Psoas muscle (tissue), 8 donors: ENCODE results near the gene MALRD1. TPM values are rescaled to one million over a fixed set of nuclear protein-coding genes. Genes with fewer than 3 reads are reported as not detected.

ENCODE experiments used
- ATAC-seq, 4 donors: fragments of 200-7000 bp; cut with Tn5 transposase; one replicate each; pipeline ENCODE4 v1.9.1; 2020; ENCODE audit warnings: moderate library complexity in 3 of 4, mild to moderate bottlenecking in 2 of 4
- DNase-seq, 2 donors: peaks; one replicate each; pipeline ENCODE4 v3.0.0-alpha.2; 2020
- H3K27ac ChIP-seq: fragments of 200-600 bp; one replicate; pipeline ENCODE4 v1.8.0; 2022
- H3K27me3 ChIP-seq, 3 donors: fragments of 200-600 bp in 1 of 3; one replicate each; pipeline versions ENCODE4 v1.6.1 to v1.8.0; 2013 to 2022; ENCODE audit warnings: low read length in 2 of 3, mild to moderate bottlenecking in 2 of 3, moderate library complexity in 1 of 3; ENCODE audit not compliant: insufficient read depth in 3 of 3
- H3K36me3 ChIP-seq, 2 donors: fragments of 200-600 bp in 1 of 2; one replicate each; pipeline versions ENCODE4 v1.6.1 to v1.8.0; 2013 to 2022; ENCODE audit warnings: low read depth in 1 of 2, mild to moderate bottlenecking in 1 of 2, moderate library complexity in 1 of 2; ENCODE audit not compliant: insufficient read depth in 1 of 2
- H3K4me1 ChIP-seq: fragments of 200-600 bp; one replicate; pipeline ENCODE4 v1.8.0; 2022
- H3K4me3 ChIP-seq: fragments of 200-600 bp; one replicate; pipeline ENCODE4 v1.8.0; 2022; ENCODE audit warnings: mild to moderate bottlenecking
- H3K9me3 ChIP-seq: fragments of 200-600 bp; one replicate; pipeline ENCODE4 v1.8.0; 2022
- CTCF ChIP-seq: fragments of 200-600 bp; IDR thresholded peaks from one replicate; pipeline ENCODE4 v1.8.0; 2022; ENCODE audit warnings: antibody characterized with exemption
- WGBS, 3 donors: extraction: QIAGEN DNeasy Blood & Tissue Kit; methylation state at CpG; one replicate each; pipeline versions ENCODE4 v1.1.6 to v1.1.7; 2013; 5-methylcytosine and 5-hydroxymethylcytosine counted together
- intact Hi-C, 2 donors: fragments of 100-400 bp; cut with DNase I; formaldehyde crosslinking; loops; one replicate each; pipeline versions ENCODE4 v1.11.0 to v1.14.2; 2022
- polyA plus RNA-seq, 3 donors: library from polyadenylated mRNA; stranded (reverse); fragments of 200-250 nt; gene quantifications; one replicate each; pipeline ENCODE4 v1.2.3, GENCODE V29; 2013
- total RNA-seq, 4 donors: library from RNA; stranded (reverse); fragmentation: NEBNext Ultra II Directional in 2 of 4; extraction: Animal tissue kit (Norgen Biotek cat#: 25700) in 2 of 4; gene quantifications; one replicate each; pipeline versions ENCODE4 v1.2.1 to v1.2.4, GENCODE V29; 2021 to 2023
- donor health status: healthy with polysubstance abuse.
- donor health status: DM: no; HTN: no; CAD: no; lungs with moderate emphysema.
- donor health status: Bipolar disorder and iron deficiency.
- donor health status: healthy.
- donor health status: DM: yes; HTN: yes; CAD: no.
- donor health status: DM: no; HTN: no; CAD: no.
- donor health status: DM: no; HTN: no; CAD: no.
- donor health status: DM: yes; HTN: yes; CAD: no.

MALRD1 gene
- total and polyA plus RNA-seq, 7 donors: 0.12 to 0.39 (median 0.27) TPM; not detected in 3

- no peak for DNase-seq
- Histone ChIP-seq H3K9me3 (no peaks in the 10 kb centered on the region), H3K4me3 (no peak overlapping the region), H3K27me3 (no peaks in the 10 kb centered on the region), H3K36me3 (no peaks in the 10 kb centered on the region), H3K4me1 (no peaks in the 10 kb centered on the region), H3K27ac (no peak overlapping the region)
- ATAC-seq: no peak
- intact Hi-C loops: no loop called here
- TF ChIP-seq CTCF: no peak
- 42 to 52% (median 44%) methylated on average over 3 of the region's 3 CpGs for WGBS, 3 donors
Measured at GRCh38 chr10:19654576-19654975, 606.0 kb downstream of the MALRD1 start.

- DNase-seq: no peak
- Histone ChIP-seq H3K27me3 (no peaks in the 10 kb centered on the region), H3K36me3 (no peaks in the 10 kb centered on the region), H3K4me3 (no peak overlapping the region), H3K4me1 (no peaks in the 10 kb centered on the region), H3K9me3 (no peaks in the 10 kb centered on the region), H3K27ac (no peak overlapping the region)
- 90 to 92% (median 92%) methylated on average over 3 of the region's 3 CpGs for WGBS, 3 donors
- no peak for TF ChIP-seq CTCF
- intact Hi-C loops: no loop called here
- no peak for ATAC-seq
Measured at GRCh38 chr10:19656420-19657042, 607.9 kb downstream of the MALRD1 start.

- Histone ChIP-seq H3K36me3 (no peaks in the 10 kb centered on the region), H3K27me3 (no peaks in the 10 kb centered on the region), H3K27ac (no peak overlapping the region), H3K4me1 (no peaks in the 10 kb centered on the region), H3K4me3 (no peak overlapping the region), H3K9me3 (no peaks in the 10 kb centered on the region)
- 77 to 84% (median 82%) methylated on average over 3 of the region's 3 CpGs for WGBS, 3 donors
- no peak for DNase-seq
- no peak for ATAC-seq
- no peak for TF ChIP-seq CTCF
- intact Hi-C loops: no loop called here
Measured at GRCh38 chr10:19658131-19658530, 609.5 kb downstream of the MALRD1 start.

GRCh38 chr10:19658622-19659233 lies 610.1 kb downstream of the MALRD1 start:
- TF ChIP-seq CTCF: no peak
- Histone ChIP-seq H3K4me3 (no peak overlapping the region), H3K4me1 (no peaks in the 10 kb centered on the region), H3K36me3 (no peaks in the 10 kb centered on the region), H3K9me3 (no peaks in the 10 kb centered on the region), H3K27me3 (no peaks in the 10 kb centered on the region), H3K27ac (no peak overlapping the region)
- 48 to 64% (median 50%) methylated on average over 5 of the region's 5 CpGs for WGBS, 3 donors
- intact Hi-C loops: no loop called here
- no peak for ATAC-seq
- DNase-seq: no peak
